NB4 (cell line): ENCODE measurements around the gene INSM1.

Experiments used
- CTCF ChIP-seq: IDR thresholded peaks from one replicate; pipeline ENCODE4 v1.5.1; 2012; ENCODE audit warnings: low read depth, low read length
- MAX ChIP-seq: IDR thresholded peaks from 2 replicates; pipeline ENCODE4 v1.6.1; 2011; ENCODE audit warnings: low read depth, low read length
- MYC ChIP-seq: IDR thresholded peaks from 2 replicates; pipeline ENCODE4 v1.6.1; 2011; ENCODE audit warnings: low read depth, low read length
- POLR2A ChIP-seq: IDR thresholded peaks from 2 replicates; pipeline ENCODE4 v1.6.1; 2011; ENCODE audit warnings: mild to moderate bottlenecking; ENCODE audit not compliant: insufficient read length; ENCODE audit errors: extremely low read depth

GRCh38 chr20:20340443-20340842, 27.5 kb upstream of the INSM1 start:
- no peak for TF ChIP-seq CTCF
- TF ChIP-seq POLR2A = no peak
- no peak for TF ChIP-seq MYC
- no peak for TF ChIP-seq MAX
